GM18861 (cell line): ENCODE data around the gene CDC42EP3.

Experiments used
- ATAC-seq: cut with Tn5 transposase; IDR thresholded peaks from one replicate; pipeline ENCODE4 v1.9.1; 2021; ENCODE audit not compliant: unreplicated experiment

The CDC42EP3 gene

DNA sequence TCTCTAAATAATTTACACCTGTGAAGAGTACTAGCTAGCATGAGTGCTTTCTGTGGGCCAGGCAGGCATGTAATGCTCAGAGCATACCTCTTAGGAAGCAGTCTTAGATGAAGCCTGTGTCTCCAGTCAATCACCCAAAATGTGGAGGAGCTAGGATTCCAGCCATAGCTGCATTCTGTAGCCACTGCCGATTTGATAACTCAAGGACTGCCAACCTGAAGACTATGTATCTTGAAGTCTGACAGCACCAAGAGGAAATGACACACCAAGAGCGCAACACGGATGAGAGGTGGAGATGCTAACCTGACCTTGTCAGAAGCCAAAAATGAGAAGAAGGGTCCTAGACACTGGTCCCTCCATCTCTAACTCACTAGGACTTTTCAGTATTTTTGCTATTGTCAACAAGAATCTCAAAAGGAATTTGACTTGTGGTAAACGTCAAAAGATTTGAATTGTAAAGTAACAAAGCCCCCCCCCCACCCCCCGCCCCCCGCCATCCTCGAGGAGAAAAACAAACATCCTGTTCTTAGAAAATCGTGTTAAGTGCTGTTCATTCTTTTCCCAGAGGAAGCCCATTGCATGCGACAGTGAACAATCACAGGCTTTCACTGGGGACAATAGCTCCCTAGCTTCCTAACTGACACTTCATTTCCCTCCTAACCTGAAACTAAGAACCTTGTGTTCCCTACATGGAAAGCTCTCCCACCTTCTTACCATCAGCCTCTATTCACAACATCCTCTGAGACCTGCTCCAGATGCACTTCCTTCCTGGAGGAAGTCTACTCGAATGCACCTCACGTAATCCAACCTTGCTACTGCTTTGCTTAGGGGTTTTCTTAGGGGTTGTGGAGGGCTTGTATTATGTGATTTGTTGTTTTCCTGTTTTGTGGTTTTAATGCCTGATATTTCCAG is 14.7 kb downstream of the CDC42EP3 start:
- ATAC-seq = no peak

DNA sequence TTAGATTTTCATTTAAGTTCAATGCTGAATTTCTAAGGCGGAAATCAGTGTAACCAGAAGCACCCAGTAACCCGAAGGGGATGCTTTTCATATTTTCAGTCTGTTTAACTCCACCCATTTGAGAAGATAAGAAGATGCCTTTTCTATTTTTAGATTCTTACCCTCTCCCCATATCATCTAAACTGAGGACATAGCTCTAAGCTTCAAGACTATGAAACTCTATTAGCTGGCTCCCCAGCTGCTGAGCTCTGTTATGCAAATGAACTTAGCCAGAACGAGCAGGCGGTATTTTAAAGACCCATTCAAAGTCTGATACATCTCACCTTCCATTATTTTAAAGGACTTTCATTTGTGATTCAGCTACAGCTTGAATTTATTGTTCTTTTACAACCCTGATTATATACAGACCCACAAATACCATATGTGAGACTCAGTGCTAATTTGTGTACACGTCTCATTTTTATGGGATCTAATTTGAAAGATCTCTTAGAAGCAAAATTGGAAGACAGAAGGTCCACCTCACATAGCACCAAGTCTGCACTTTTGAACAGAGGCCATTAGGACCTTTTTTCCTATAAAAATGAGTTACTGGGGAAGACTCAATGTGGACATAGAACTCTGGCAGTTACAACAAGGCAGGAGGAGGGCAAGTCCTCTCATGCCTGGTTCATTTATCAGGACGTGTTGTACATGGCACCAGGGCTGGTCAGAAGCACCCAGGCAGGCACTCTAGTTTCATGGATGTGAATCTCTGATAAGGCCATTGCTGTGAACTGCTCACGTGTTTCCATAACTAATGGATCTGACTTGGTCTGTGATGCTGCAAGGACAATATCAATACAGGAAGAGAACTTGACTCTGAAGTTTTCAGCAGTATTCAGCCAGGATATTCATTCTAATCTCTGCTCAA is 16.3 kb downstream of the CDC42EP3 start:
- ATAC-seq = peak; percentile 82

DNA sequence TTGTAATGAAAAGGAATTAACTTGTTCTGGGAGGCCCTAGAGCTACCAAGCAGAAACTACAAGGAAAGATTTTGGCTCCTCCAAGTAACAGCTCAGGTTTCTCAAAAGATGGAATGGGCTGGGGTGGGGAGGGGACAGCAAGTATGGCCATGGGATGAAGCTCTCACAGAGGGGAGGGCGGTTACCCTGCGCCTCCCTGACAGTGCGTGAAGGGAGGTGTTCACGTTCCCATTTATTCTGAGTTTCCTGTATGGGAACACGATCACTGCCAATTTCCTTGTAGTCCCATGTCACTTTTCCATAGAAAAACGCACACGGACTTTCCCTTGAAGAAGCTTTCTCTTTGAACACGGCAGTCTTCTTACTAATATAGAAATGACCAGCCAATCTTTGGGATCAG is 17.0 kb downstream of the CDC42EP3 start:
- ATAC-seq = no peak

- ATAC-seq = peak; percentile 30
Observed at GRCh38 chr2:37653805-37654378, 17.6 kb downstream of the CDC42EP3 start.

DNA sequence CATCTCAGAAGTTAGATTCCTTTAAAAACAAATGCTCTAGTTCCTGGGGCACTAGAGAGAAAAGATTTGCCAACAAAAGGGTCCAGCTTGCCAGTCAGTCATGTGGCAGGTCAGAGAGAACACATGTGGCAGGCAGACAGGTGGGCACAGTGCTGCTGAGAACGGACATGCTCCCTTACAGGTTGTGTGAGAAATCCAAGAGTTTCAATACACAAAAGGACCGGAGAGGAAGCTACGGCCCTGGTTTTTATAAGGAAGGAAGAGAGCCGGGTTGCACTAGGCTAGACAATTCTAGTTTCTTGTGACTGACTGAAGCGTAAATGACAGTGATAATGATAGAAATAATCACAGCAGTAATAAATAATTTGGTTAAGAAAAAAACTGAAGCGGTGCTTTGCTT is 18.3 kb downstream of the CDC42EP3 start:
- ATAC-seq = no peak

- no peak for ATAC-seq
Observed at GRCh38 chr2:37652199-37652640, 19.2 kb downstream of the CDC42EP3 start.

- ATAC-seq = no peak
Observed at GRCh38 chr2:37650548-37651093, 20.8 kb downstream of the CDC42EP3 start.

DNA sequence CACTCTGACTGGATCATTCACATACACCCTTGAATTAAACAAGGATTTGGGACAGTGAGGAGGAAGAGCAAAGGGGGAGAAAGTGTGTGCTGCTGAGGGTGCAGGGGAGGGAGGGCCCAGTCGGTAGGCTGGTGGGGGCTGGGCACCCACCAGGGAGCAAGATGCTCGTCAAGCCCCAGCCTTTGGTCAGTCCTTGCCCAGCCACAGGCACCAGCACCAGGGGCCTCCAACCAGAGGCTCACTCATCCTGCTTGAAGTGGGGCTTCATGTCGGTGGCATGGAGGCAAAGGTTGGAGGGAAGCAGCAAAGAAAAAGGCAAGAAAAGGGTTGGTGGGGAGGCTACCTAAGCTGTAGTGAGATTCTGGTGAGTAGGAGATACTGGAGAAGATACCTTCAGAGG is 21.9 kb downstream of the CDC42EP3 start:
- no peak for ATAC-seq

- no peak for ATAC-seq
Observed at GRCh38 chr2:37648331-37649011, 23.0 kb downstream of the CDC42EP3 start.

- no peak for ATAC-seq
Observed at GRCh38 chr2:37647971-37648330, 23.5 kb downstream of the CDC42EP3 start.

DNA sequence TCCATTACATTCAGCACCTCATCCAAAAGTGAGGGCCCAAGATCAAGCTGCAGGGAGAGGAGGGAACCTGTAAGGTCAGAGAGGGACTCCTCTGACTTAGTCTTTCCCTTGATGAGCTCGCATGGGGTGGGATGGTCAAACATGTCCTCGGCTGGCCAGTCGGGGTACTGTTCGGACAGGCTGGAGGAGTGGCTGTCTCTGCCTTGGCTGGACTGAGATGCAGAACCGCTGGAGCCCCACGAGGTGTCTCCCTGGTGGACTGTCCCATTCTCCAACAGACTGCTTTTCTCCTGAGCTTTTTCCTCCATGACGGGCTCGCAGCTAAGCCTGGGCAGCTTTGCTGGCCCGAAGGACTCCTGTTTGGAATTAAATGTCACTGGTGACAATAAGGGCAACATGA is 25.6 kb downstream of the CDC42EP3 start:
- no peak for ATAC-seq

DNA sequence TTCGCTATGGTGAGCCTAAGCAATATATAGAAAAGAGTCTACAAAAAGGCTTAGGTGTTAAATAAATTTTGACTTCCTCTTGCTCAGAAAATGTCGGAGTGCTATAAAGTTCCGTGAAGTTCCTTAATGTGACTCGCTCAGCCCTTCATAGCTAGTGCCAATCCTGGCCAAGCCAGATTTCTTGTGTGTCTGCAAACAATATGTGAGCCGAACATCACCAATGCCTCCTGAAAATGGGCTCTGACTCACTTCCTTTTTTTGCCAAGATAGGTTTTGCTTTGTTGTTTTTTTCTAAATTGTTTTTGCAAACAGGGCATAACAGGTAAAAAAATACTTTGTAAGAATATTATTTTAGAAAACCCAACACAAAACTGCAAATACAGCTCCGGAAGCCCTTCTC is 26.1 kb downstream of the CDC42EP3 start:
- no peak for ATAC-seq

GRCh38 chr2:37644191-37644590 is 27.3 kb downstream of the CDC42EP3 start:
- no peak for ATAC-seq

GRCh38 chr2:37643730-37644078 is 27.7 kb downstream of the CDC42EP3 start:
- ATAC-seq = no peak

DNA sequence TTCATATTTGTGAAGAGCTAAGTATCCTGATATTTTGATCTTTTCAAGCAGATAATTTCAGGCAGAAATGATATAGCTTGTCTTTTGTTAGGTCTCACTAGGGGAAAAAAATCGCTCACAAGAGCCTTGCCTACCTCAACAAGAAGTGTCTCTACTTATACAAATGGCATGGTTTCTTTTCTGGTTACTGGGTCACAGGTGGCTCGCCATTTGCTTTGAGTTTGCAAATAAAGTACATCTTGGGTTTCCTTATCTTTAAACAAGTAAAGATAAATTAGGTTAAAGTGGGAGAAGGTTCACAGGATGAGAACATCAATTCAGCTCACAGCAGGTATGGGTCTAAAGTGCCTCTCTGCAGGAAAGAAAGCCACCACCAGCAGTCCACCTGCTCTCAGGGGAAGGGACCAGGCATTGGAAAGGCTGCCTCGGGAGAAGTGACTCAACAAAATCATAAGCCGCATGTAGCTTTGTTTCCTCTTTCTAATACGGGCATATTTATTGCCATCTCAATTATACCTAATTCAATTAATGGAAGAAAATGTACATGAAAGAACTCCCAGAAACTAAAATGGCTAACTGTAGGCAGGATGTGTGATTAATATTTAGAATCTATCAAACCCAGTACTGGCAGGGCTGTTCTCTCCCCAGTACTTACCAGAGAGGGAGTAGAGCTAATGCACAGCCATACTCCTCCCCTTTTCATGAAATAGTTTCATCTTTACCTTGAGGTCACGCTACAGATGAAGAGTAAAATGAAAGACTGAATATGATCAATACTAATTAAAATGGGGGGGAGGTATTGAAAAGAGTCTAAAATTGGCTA is 28.3 kb downstream of the CDC42EP3 start:
- no peak for ATAC-seq

DNA sequence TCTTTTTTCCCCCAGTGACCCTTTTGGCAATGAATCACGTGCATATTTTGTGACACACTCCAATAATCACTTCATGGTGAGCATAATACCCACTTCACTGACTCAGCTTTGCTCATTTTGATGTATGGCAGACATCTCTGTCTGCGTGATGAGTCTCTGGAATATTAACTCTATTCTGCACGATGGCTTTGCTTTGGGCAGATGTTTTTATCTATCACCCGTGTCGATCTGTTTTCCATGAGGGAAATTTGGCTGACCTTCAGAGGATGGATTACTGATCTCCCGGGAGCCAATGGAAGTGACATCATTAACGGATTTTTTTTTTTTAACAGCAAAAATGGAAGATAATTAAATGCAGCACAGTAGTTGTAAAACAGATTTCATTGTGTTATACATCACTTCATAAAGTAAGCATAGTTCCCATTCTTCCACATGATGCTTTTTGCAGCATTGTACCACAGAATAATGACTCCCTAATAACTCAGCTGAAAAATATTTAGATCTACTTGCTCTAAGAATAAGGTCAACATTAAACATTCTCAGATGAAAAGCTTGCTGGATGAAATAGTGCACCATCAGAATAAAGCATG is 29.8 kb downstream of the CDC42EP3 start:
- ATAC-seq = no peak

- ATAC-seq = no peak
Observed at GRCh38 chr2:37639631-37640030, 31.8 kb downstream of the CDC42EP3 start.

DNA sequence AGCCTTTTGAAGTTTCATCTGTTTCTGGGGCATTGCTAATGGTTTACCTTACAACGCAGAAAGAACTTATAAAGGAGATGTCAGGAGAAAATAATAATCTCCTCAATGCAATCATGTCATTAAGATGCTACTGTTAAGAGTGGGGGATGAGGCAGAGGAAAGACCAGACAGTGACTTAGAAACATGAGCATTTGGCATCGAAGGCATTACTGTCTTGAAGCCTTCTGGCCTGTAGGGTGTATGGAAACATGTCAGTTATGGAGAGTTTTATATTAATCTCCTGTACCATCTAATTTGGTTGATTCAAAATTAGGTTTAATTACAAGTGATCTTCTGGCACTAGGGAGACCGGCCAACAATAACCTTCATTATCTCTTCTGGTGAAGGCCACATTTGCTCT is 32.5 kb downstream of the CDC42EP3 start:
- ATAC-seq = no peak

DNA sequence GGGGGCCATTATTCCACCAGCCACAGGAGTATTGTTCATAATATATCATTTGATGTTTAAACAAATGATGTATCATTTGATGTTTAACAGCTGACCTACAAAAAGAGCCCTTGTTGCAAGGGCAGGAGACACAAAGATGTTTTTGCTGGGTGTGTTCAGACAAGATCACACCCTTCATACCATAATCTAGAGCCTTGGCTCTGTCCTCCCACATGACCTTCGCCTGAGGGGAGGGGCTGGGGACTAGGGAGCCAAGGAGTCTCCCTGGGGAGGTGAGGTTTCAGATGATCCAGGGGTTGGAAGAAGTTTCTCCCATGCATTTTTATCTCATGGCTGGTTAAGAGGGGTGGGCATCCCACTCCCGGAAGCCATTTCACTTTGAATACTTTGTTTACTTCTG is 33.5 kb downstream of the CDC42EP3 start:
- no peak for ATAC-seq
